Chondrocyte (in vitro differentiated cells): ENCODE data around the gene SLC6A11. TPM values are rescaled to one million over a fixed set of nuclear protein-coding genes. Genes with fewer than 3 reads are reported as not detected.
A peak's percentile ranks its signal among the peaks of the same experiment; 100 is the strongest.

ENCODE experiments used
- DNase-seq: peaks from one replicate; pipeline ENCODE4 v3.0.0; 2021; ENCODE audit warnings: mixed read lengths, low spot score
- H3K27ac Mint-ChIP-seq: one replicate; pipeline ENCODE4 v1.8.0; 2021; ENCODE audit warnings: mild to moderate bottlenecking, moderate library complexity, mixed read lengths; ENCODE audit not compliant: unreplicated experiment
- H3K27me3 Mint-ChIP-seq: 2 replicates; pipeline ENCODE4 v1.8.0; 2021; ENCODE audit warnings: low read depth, mixed read lengths
- H3K36me3 Mint-ChIP-seq: 2 replicates; pipeline ENCODE4 v1.8.0; 2021; ENCODE audit warnings: low read depth, mixed read lengths
- H3K4me1 Mint-ChIP-seq: 2 replicates; pipeline ENCODE4 v1.8.0; 2021; ENCODE audit warnings: low read depth, mild to moderate bottlenecking, mixed read lengths
- H3K4me3 Mint-ChIP-seq: one replicate; pipeline ENCODE4 v1.8.0; 2021; ENCODE audit warnings: mild to moderate bottlenecking, moderate library complexity, mixed read lengths; ENCODE audit not compliant: unreplicated experiment
- H3K9me3 Mint-ChIP-seq: 2 replicates; pipeline ENCODE4 v1.8.0; 2021; ENCODE audit warnings: low read depth, mixed read lengths
- CTCF ChIP-seq: fragments of 200-600 bp; sonication (generic); IDR thresholded peaks from 2 replicates; pipeline ENCODE4 v1.5.0; 2021; ENCODE audit warnings: antibody characterized with exemption, mild to moderate bottlenecking, moderate library complexity
- total RNA-seq: library from RNA; stranded (reverse); gene quantifications from 3 replicates; pipeline ENCODE4 v1.2.1, GENCODE V29; 2021

The SLC6A11 gene
- total RNA-seq, 1 donor from 2014 or later: not detected

GRCh38 chr3:10950476-10951294, 134.7 kb downstream of the SLC6A11 start:
- Mint-ChIP-seq H3K9me3 (no peaks in the 10 kb centered on the region), H3K27ac (no peak overlapping the region), H3K4me1 (peaks cover 3% of the 10 kb centered on the region), H3K36me3 (no peaks in the 10 kb centered on the region), H3K27me3 (peaks cover 63% of the 10 kb centered on the region), H3K4me3 (no peak overlapping the region)
- no peak for DNase-seq
- peak; percentile 83 for TF ChIP-seq CTCF

GRCh38 chr3:10951295-10951926, 135.4 kb downstream of the SLC6A11 start:
- DNase-seq: no peak
- Mint-ChIP-seq H3K27ac (no peak overlapping the region), H3K4me3 (no peak overlapping the region), H3K27me3 (peaks cover 60% of the 10 kb centered on the region), H3K4me1 (peaks cover 10% of the 10 kb centered on the region), H3K36me3 (no peaks in the 10 kb centered on the region), H3K9me3 (no peaks in the 10 kb centered on the region)
- no peak for TF ChIP-seq CTCF

- Mint-ChIP-seq H3K27ac (no peak overlapping the region), H3K4me3 (no peak overlapping the region), H3K36me3 (no peaks in the 10 kb centered on the region), H3K4me1 (peaks cover 16% of the 10 kb centered on the region), H3K27me3 (peaks cover 49% of the 10 kb centered on the region), H3K9me3 (no peaks in the 10 kb centered on the region)
- no peak for DNase-seq
- TF ChIP-seq CTCF: no peak
Observed at GRCh38 chr3:10952525-10952924, 136.5 kb downstream of the SLC6A11 start.

GRCh38 chr3:10954740-10955139, 138.7 kb downstream of the SLC6A11 start:
- TF ChIP-seq CTCF: no peak
- no peak overlapping the region for H3K27ac Mint-ChIP-seq
- no peak for DNase-seq
- H3K9me3 Mint-ChIP-seq: no peaks in the 10 kb centered on the region
- H3K4me3 Mint-ChIP-seq: no peak overlapping the region
- H3K4me1 Mint-ChIP-seq: peaks cover 16% of the 10 kb centered on the region
- H3K27me3 Mint-ChIP-seq: peaks cover 30% of the 10 kb centered on the region
- no peaks in the 10 kb centered on the region for H3K36me3 Mint-ChIP-seq

GRCh38 chr3:10955711-10956453, 139.9 kb downstream of the SLC6A11 start:
- Mint-ChIP-seq H3K9me3 (no peaks in the 10 kb centered on the region), H3K4me1 (peaks cover 16% of the 10 kb centered on the region), H3K36me3 (no peaks in the 10 kb centered on the region), H3K4me3 (no peak overlapping the region), H3K27me3 (peaks cover 31% of the 10 kb centered on the region), H3K27ac (no peak overlapping the region)
- TF ChIP-seq CTCF: no peak
- DNase-seq: no peak
